ENCODE measurements around the gene TTC3. TPM values are rescaled to one million over a fixed set of nuclear protein-coding genes. Genes with fewer than 3 reads are reported as not detected.

TTC3 gene
- total and polyA plus RNA-seq, 9 of the 15 experiments (the other 6 are each of a cell fraction or from before 2014, with no cell fraction given), result 17.5 to 92.0 (median 59.5) TPM

DNA sequence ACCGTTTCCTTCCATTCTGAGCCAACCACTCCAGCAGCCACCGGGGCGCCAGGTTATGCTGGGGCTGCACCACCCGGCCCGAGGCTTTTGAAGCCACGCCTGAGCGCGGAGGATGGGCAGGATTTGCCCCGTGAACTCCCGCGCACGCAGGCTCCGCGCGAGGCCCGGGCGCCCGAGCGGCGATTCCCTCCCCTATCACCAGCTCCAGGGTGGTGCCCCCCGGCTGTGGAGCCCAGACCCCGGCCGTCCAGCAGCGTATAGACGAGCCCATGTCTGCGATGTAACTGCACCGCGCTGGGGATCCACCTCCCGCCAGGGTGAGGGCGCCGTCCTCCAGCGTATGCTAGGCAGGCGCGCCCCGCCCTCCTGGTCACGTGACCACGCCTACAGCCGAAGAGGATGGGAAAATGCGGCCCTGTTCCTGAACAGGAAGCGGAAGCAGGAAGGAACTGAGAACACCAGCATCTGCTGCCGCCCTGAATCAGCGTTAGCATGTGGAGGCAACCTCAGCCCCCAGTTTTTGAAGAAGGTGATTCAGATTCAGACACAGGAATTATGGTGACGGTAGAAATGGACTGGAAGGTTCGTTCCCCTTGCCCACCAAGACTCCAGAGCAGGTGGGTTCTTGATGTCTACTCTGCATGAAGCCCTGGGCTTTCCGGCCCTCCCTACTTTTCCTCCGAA is 148.1 kb downstream of the TTC3 start (continued):
- TF ChIP-seq ZNF398 (CRISPR knock-in tag; IDR thresholded peaks at IDR 0.05) (no peak), E2F6 (IDR thresholded peaks at IDR 0.05; ENCODE audit: borderline replicate concordance in 1 of 2, extremely low read depth in 1 of 2, insufficient read depth in 1 of 2, insufficient read length in 1 of 2, low read depth in 1 of 2, low read length in 1 of 2, poor library complexity in 1 of 2, severe bottlenecking in 1 of 2) (peak; percentile 93 to 96), HLTF (IDR thresholded peaks at IDR 0.05) (no peak), NFIC (IDR thresholded peaks at IDR 0.05) (no peak), CC2D1A (IDR thresholded peaks at IDR 0.05) (0 out of 2 replicates have a peak, but pooled peaks have one; percentile 33), RBM39 (optimal IDR thresholded peaks at IDR 0.05; ENCODE audit: low read depth, low read length) (no peak), SMC3 (conservative IDR thresholded peaks at IDR 0.05; ENCODE audit: insufficient read depth, low read depth, low read length) (peak; percentile 41), DNMT1 (IDR thresholded peaks at IDR 0.05) (no peak), POLR2AphosphoS5 (IDR thresholded peaks at IDR 0.05; ENCODE audit: control insufficient read depth, insufficient read depth, low read depth, low read length) (peak; percentile 54; the same call in 1 of the 2 replicates), IFI16 (CRISPR knock-in tag; IDR thresholded peaks at IDR 0.05) (no peak), JUND (IDR thresholded peaks at IDR 0.05; ENCODE audit: borderline replicate concordance, low read depth, low read length) (peak; percentile 37; the same call in 1 of the 2 replicates), JUND (tag; IDR thresholded peaks at IDR 0.05; ENCODE audit: borderline replicate concordance, low read depth, low read length) (peak; percentile 49; the same call in 1 of the 3 replicates), ETV5 (CRISPR knock-in tag; IDR thresholded peaks at IDR 0.05; ENCODE audit: low read depth) (no peak), FUS (optimal IDR thresholded peaks at IDR 0.05; ENCODE audit: low read depth, low read length) (no peak), ELF2 (CRISPR knock-in tag; IDR thresholded peaks at IDR 0.05) (peak; percentile 67; the same call in 1 of the 2 replicates), MAFK (IDR thresholded peaks at IDR 0.05; ENCODE audit: low read length) (0 out of 2 replicates have a peak, but pooled peaks have one; percentile 25)
- TF ChIP-seq, protein P1, sequence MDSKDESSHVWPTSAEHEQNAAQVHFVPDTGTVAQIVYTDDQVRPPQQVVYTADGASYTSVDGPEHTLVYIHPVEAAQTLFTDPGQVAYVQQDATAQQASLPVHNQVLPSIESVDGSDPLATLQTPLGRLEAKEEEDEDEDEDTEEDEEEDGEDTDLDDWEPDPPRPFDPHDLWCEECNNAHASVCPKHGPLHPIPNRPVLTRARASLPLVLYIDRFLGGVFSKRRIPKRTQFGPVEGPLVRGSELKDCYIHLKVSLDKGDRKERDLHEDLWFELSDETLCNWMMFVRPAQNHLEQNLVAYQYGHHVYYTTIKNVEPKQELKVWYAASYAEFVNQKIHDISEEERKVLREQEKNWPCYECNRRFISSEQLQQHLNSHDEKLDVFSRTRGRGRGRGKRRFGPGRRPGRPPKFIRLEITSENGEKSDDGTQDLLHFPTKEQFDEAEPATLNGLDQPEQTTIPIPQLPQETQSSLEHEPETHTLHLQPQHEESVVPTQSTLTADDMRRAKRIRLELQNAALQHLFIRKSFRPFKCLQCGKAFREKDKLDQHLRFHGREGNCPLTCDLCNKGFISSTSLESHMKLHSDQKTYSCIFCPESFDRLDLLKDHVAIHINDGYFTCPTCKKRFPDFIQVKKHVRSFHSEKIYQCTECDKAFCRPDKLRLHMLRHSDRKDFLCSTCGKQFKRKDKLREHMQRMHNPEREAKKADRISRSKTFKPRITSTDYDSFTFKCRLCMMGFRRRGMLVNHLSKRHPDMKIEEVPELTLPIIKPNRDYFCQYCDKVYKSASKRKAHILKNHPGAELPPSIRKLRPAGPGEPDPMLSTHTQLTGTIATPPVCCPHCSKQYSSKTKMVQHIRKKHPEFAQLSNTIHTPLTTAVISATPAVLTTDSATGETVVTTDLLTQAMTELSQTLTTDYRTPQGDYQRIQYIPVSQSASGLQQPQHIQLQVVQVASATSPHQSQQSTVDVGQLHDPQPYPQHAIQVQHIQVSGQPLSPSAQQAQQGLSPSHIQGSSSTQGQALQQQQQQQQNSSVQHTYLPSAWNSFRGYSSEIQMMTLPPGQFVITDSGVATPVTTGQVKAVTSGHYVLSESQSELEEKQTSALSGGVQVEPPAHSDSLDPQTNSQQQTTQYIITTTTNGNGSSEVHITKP (IDR thresholded peaks at IDR 0.05; ENCODE audit: partially characterized antibody), result peak; percentile 39
- TF ChIP-seq, protein P2, sequence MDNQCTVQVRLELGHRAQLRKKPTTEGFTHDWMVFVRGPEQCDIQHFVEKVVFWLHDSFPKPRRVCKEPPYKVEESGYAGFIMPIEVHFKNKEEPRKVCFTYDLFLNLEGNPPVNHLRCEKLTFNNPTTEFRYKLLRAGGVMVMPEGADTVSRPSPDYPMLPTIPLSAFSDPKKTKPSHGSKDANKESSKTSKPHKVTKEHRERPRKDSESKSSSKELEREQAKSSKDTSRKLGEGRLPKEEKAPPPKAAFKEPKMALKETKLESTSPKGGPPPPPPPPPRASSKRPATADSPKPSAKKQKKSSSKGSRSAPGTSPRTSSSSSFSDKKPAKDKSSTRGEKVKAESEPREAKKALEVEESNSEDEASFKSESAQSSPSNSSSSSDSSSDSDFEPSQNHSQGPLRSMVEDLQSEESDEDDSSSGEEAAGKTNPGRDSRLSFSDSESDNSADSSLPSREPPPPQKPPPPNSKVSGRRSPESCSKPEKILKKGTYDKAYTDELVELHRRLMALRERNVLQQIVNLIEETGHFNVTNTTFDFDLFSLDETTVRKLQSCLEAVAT (IDR thresholded peaks at IDR 0.05), result no peak
